ENCODE results near the gene B4GALT6.

B4GALT6 gene

GRCh38 chr18:31591113-31591512, 93.3 kb downstream of the B4GALT6 start:
- no peak for DNase-seq

GRCh38 chr18:31590570-31590969, 93.8 kb downstream of the B4GALT6 start:
- no peak for DNase-seq

- no peak for DNase-seq
These were observed 96.9 kb downstream of the B4GALT6 start for GRCh38 chr18:31587529-31587928.

- DNase-seq, result no peak
These were observed 97.8 kb downstream of the B4GALT6 start for GRCh38 chr18:31586616-31587015.

GRCh38 chr18:31585991-31586390, 98.4 kb downstream of the B4GALT6 start:
- no peak for DNase-seq

GRCh38 chr18:31583185-31583854, 101.1 kb downstream of the B4GALT6 start:
- DNase-seq, result no peak

- DNase-seq, result no peak
These were observed 102.7 kb downstream of the B4GALT6 start for GRCh38 chr18:31581498-31582197.

GRCh38 chr18:31579375-31579774, 105.0 kb downstream of the B4GALT6 start:
- no peak for DNase-seq

- no peak for DNase-seq
These were observed 106.3 kb downstream of the B4GALT6 start for GRCh38 chr18:31578126-31578525.

GRCh38 chr18:31577195-31577594, 107.2 kb downstream of the B4GALT6 start:
- no peak for DNase-seq

GRCh38 chr18:31576670-31577069, 107.7 kb downstream of the B4GALT6 start:
- no peak for DNase-seq

- no peak for DNase-seq
These were observed 108.7 kb downstream of the B4GALT6 start for GRCh38 chr18:31575515-31576257.

GRCh38 chr18:31574359-31574758, 110.0 kb downstream of the B4GALT6 start:
- DNase-seq, result no peak

Data from 8988T (cell line).